Keratinocyte (primary cell): Measurements from ENCODE around the gene VWA5B2. TPM values are rescaled to one million over a fixed set of nuclear protein-coding genes. Genes with fewer than 3 reads are reported as not detected.

ENCODE experiments used
- DNase-seq: peaks from one replicate; pipeline ENCODE4 v3.0.0-alpha.2; 2011; ENCODE audit warnings: low read depth, missing footprints, low spot score
- FAIRE-seq: peaks from 2 replicates; lab custom pipeline; 2011; peaks lifted over from hg19 to GRCh38; lab: Jason Lieb, UNC
- H2AFZ ChIP-seq: 2 replicates; pipeline ENCODE4 v1.6.0; 2012; ENCODE audit warnings: low read length, control low read depth, inconsistent platforms; ENCODE audit not compliant: control insufficient read depth
- H3K27ac ChIP-seq: 2 replicates; pipeline ENCODE4 v1.5.1; 2011; ENCODE audit warnings: low read length; ENCODE audit not compliant: control insufficient read depth, insufficient read depth
- H3K27me3 ChIP-seq: 3 replicates; pipeline ENCODE4 v1.6.0; 2011; ENCODE audit warnings: low read length; ENCODE audit not compliant: control insufficient read depth, insufficient read depth; ENCODE audit errors: extremely low read depth
- H3K36me3 ChIP-seq, 2 experiments: 2 replicates in 1 of 2; 3 replicates in 1 of 2; pipeline ENCODE4 v1.5.1; 2011; ENCODE audit warnings: low read length in 2 of 2, mild to moderate bottlenecking in 1 of 2; ENCODE audit not compliant: control insufficient read depth in 2 of 2, insufficient read depth in 2 of 2; ENCODE audit errors: extremely low read depth in 1 of 2
- H3K4me1 ChIP-seq: 3 replicates; pipeline ENCODE4 v1.5.1; 2011; ENCODE audit warnings: low read length; ENCODE audit not compliant: control insufficient read depth, insufficient read depth; ENCODE audit errors: extremely low read depth
- H3K4me2 ChIP-seq: 3 replicates; pipeline ENCODE4 v1.6.0; 2011; ENCODE audit warnings: low read depth, low read length; ENCODE audit not compliant: control insufficient read depth, insufficient read depth; ENCODE audit errors: extremely low read depth
- H3K4me3 ChIP-seq, 3 experiments: fragments of 200-600 bp in 1 of 3; sonication (generic) in 1 of 3; 2 replicates in 2 of 3; 3 replicates in 1 of 3; pipeline ENCODE4 v1.5.1; 2011 to 2016; ENCODE audit warnings: low read length in 3 of 3, mild to moderate bottlenecking in 3 of 3, control low read depth in 2 of 3, inconsistent platforms in 1 of 3, low read depth in 1 of 3, mixed read lengths in 1 of 3, mixed run types in 1 of 3, moderate library complexity in 1 of 3; ENCODE audit not compliant: control insufficient read depth in 2 of 3, insufficient read depth in 2 of 3; ENCODE audit errors: extremely low read depth in 1 of 3
- H3K79me2 ChIP-seq: 2 replicates; pipeline ENCODE4 v1.6.0; 2012; ENCODE audit warnings: low read length; ENCODE audit not compliant: control insufficient read depth, insufficient read depth
- H3K9ac ChIP-seq: 3 replicates; pipeline ENCODE4 v1.6.0; 2011; ENCODE audit warnings: low read length; ENCODE audit not compliant: control insufficient read depth, insufficient read depth; ENCODE audit errors: extremely low read depth
- H3K9me1 ChIP-seq: 3 replicates; pipeline ENCODE4 v1.6.0; 2011; ENCODE audit warnings: low read length; ENCODE audit not compliant: control insufficient read depth, insufficient read depth; ENCODE audit errors: extremely low read depth
- H3K9me3 ChIP-seq: 2 replicates; pipeline ENCODE4 v1.5.1; 2012; ENCODE audit warnings: low read depth, low read length; ENCODE audit not compliant: control insufficient read depth
- H4K20me1 ChIP-seq: 3 replicates; pipeline ENCODE4 v1.6.0; 2011; ENCODE audit warnings: low read length; ENCODE audit not compliant: control insufficient read depth, insufficient read depth; ENCODE audit errors: extremely low read depth
- EZH2 ChIP-seq: IDR thresholded peaks from one replicate; pipeline ENCODE4 v1.6.1; 2012; ENCODE audit warnings: inconsistent platforms, mild to moderate bottlenecking, low read length, moderate library complexity
- dilution Hi-C: fragments of 300-500 bp; cut with MboI; formaldehyde crosslinking; loops from one replicate; pipeline ENCODE4 v1.7.0; 2020; ENCODE audit warnings: low sequenced_read_pairs; ENCODE audit not compliant: extremely low pct_ligation_motif_present
- polyA plus RNA-seq, 5 experiments: library from polyadenylated mRNA; depleted of rRNA in 3 of 5; stranded (reverse) in 3 of 5; stranded (forward) in 1 of 5; unstranded in 1 of 5; fragments of >200 nt; gene quantifications; 1 replicate in 1 of 5; 2 replicates in 3 of 5; 3 replicates in 1 of 5; pipeline versions ENCODE4 v1.2.1 to v1.2.3, GENCODE V29; 2011 to 2012; ENCODE audit warnings: missing spikeins in 2 of 5, low read depth in 1 of 5, low replicate concordance in 1 of 5
- TF ChIP-seq, protein P1 (sequence below), 3 experiments: IDR thresholded peaks in 1 of 3; conservative IDR thresholded peaks in 1 of 3; optimal IDR thresholded peaks in 1 of 3; 2 replicates in 2 of 3; 3 replicates in 1 of 3; pipeline versions ENCODE3 to v1.5.1; 2011; ENCODE audit warnings: low read length in 3 of 3, mild to moderate bottlenecking in 3 of 3, moderate library complexity in 2 of 3, control low read depth in 1 of 3, inconsistent platforms in 1 of 3; ENCODE audit not compliant: insufficient read depth in 2 of 3; ENCODE audit errors: extremely low read depth in 1 of 3

The VWA5B2 gene
- polyA plus RNA-seq, 1 donor (not counting 4 experiments of a cell fraction or from before 2014, with no cell fraction given) = not detected

GRCh38 chr3:184282941-184283340 lies 53.6 kb downstream of the VWA5B2 start:
- H3K27me3 ChIP-seq = peaks cover 6% of the 10 kb centered on the region
- no peaks in the 10 kb centered on the region for H3K4me1 ChIP-seq

DNA sequence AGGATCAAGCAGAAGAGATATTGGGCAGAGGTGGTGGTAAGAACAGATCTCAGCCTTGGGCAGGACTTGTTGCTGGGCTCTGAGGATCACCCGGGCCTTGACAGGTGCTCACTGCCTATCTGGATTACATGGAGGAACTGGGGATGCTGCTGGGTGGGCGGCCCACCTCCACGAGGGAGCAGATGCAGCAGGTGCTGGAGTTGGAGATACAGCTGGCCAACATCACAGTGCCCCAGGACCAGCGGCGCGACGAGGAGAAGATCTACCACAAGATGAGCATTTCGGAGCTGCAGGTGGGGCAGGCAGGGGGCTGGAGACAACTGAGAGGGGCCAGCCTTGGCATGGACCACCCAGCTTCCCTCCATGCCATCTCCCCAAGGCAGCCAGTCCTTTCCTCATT lies 54.3 kb downstream of the VWA5B2 start:
- no peak overlapping the region for H3K9ac ChIP-seq
- no peak overlapping the region for H2AFZ ChIP-seq
- no peaks in the 10 kb centered on the region for H4K20me1 ChIP-seq
- no peaks in the 10 kb centered on the region for H3K9me3 ChIP-seq
- no peak for TF ChIP-seq EZH2
- TF ChIP-seq, protein P1, sequence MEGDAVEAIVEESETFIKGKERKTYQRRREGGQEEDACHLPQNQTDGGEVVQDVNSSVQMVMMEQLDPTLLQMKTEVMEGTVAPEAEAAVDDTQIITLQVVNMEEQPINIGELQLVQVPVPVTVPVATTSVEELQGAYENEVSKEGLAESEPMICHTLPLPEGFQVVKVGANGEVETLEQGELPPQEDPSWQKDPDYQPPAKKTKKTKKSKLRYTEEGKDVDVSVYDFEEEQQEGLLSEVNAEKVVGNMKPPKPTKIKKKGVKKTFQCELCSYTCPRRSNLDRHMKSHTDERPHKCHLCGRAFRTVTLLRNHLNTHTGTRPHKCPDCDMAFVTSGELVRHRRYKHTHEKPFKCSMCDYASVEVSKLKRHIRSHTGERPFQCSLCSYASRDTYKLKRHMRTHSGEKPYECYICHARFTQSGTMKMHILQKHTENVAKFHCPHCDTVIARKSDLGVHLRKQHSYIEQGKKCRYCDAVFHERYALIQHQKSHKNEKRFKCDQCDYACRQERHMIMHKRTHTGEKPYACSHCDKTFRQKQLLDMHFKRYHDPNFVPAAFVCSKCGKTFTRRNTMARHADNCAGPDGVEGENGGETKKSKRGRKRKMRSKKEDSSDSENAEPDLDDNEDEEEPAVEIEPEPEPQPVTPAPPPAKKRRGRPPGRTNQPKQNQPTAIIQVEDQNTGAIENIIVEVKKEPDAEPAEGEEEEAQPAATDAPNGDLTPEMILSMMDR (optimal IDR thresholded peaks at IDR 0.05 in 1 of 3, IDR thresholded peaks at IDR 0.05 in 1 of 3, conservative IDR thresholded peaks at IDR 0.05 in 1 of 3; ENCODE audit: extremely low read depth in 1 of 3, insufficient read depth in 2 of 3, low read length in 3 of 3) = no peak
- no peak overlapping the region for H3K4me3 ChIP-seq
- FAIRE-seq (no peak), DNase-seq (no peak)
- no peaks in the 10 kb centered on the region for H3K4me1 ChIP-seq
- no peaks in the 10 kb centered on the region for H3K79me2 ChIP-seq
- no peak overlapping the region for H3K4me2 ChIP-seq
- H3K36me3 ChIP-seq = no peaks in the 10 kb centered on the region
- H3K27ac ChIP-seq = no peak overlapping the region
- peaks cover under 1% of the 10 kb centered on the region for H3K27me3 ChIP-seq
- H3K9me1 ChIP-seq = no peaks in the 10 kb centered on the region
- dilution Hi-C loops = no loop called here

More at GRCh38 chr3:184282941-184283340, 53.6 kb downstream of the VWA5B2 start:
- Histone ChIP-seq H3K4me3 (no peak overlapping the region), H3K36me3 (no peaks in the 10 kb centered on the region), H2AFZ (no peak overlapping the region), H4K20me1 (no peaks in the 10 kb centered on the region), H3K79me2 (no peaks in the 10 kb centered on the region), H3K9me1 (no peaks in the 10 kb centered on the region), H3K4me2 (no peak overlapping the region), H3K9ac (no peak overlapping the region), H3K27ac (no peak overlapping the region), H3K9me3 (no peaks in the 10 kb centered on the region)
- dilution Hi-C loops = no loop called here
- DNase-seq (no peak), FAIRE-seq (no peak)
- TF ChIP-seq, protein P1 (optimal IDR thresholded peaks at IDR 0.05 in 1 of 3, IDR thresholded peaks at IDR 0.05 in 1 of 3, conservative IDR thresholded peaks at IDR 0.05 in 1 of 3; ENCODE audit: extremely low read depth in 1 of 3, insufficient read depth in 2 of 3, low read length in 3 of 3) = no peak
- TF ChIP-seq EZH2 = no peak
